Smooth muscle cell (in vitro differentiated cells): ENCODE measurements around the gene DMRTC2. TPM values are rescaled to one million over a fixed set of nuclear protein-coding genes. Genes with fewer than 3 reads are reported as not detected.

Experiments
- DNase-seq: peaks from one replicate; lab custom pipeline; 2025; ENCODE audit not compliant: unreplicated experiment; lab: John Stamatoyannopoulos, UW
- H2AFZ ChIP-seq: fragments of 200-600 bp; sonication (generic); 2 replicates; pipeline ENCODE4 v1.6.0; 2016; ENCODE audit warnings: antibody characterized with exemption, low read depth, mild to moderate bottlenecking
- H3F3A ChIP-seq: fragments of 200-600 bp; sonication (generic); 2 replicates; pipeline ENCODE4 v1.6.0; 2017; ENCODE audit warnings: antibody characterized with exemption, low read depth
- H3K27ac ChIP-seq: fragments of 200-600 bp; sonication (generic); 2 replicates; pipeline ENCODE4 v1.5.1; 2016; ENCODE audit warnings: low read depth, mild to moderate bottlenecking
- H3K27me3 ChIP-seq: fragments of 200-600 bp; sonication (generic); 2 replicates; pipeline ENCODE4 v1.6.1; 2016; ENCODE audit warnings: low read depth, mild to moderate bottlenecking
- H3K36me3 ChIP-seq: fragments of 200-600 bp; sonication (generic); 2 replicates; pipeline ENCODE4 v1.5.1; 2016; ENCODE audit warnings: low read depth
- H3K4me1 ChIP-seq: fragments of 200-600 bp; sonication (generic); 2 replicates; pipeline ENCODE4 v1.5.1; 2016; ENCODE audit warnings: low read depth
- H3K4me2 ChIP-seq: fragments of 200-600 bp; sonication (generic); 2 replicates; pipeline ENCODE4 v1.6.0; 2016; ENCODE audit warnings: mild to moderate bottlenecking
- H3K4me3 ChIP-seq: fragments of 200-600 bp; sonication (generic); 2 replicates; pipeline ENCODE4 v1.5.1; 2016; ENCODE audit warnings: mild to moderate bottlenecking
- H3K79me2 ChIP-seq: fragments of 200-600 bp; sonication (generic); 2 replicates; pipeline ENCODE4 v1.6.0; 2016; ENCODE audit warnings: low read depth, mild to moderate bottlenecking
- H3K9ac ChIP-seq: fragments of 200-600 bp; sonication (generic); 2 replicates; pipeline ENCODE4 v1.6.0; 2016; ENCODE audit warnings: low read depth
- H3K9me3 ChIP-seq: fragments of 200-600 bp; sonication (generic); replicated peaks from 2 replicates; pipeline ENCODE4 v1.5.1; 2016; ENCODE audit warnings: low read depth
- H4K20me1 ChIP-seq: fragments of 200-600 bp; sonication (generic); 2 replicates; pipeline ENCODE4 v1.6.0; 2016; ENCODE audit warnings: low read depth
- WGBS: methylation state at CpG from one replicate; pipeline ENCODE4 v1.1.7; 2016; ENCODE audit warnings: low lambda C conversion rate; 5-methylcytosine and 5-hydroxymethylcytosine counted together
- polyA plus RNA-seq: library from polyadenylated mRNA; unstranded; fragments of >200 nt; fragmentation: Nextera tagmentation; extraction: Ambion mirVana; gene quantifications from 2 replicates; pipeline ENCODE4 v1.2.1, GENCODE V29; 2016
- total RNA-seq: library from RNA; depleted of rRNA; stranded (reverse); fragments of >200 nt; gene quantifications from 2 replicates; pipeline ENCODE4 v1.2.3, GENCODE V29; 2014
- TF ChIP-seq, protein P1 (sequence below): fragments of 200-600 bp; sonication (generic); IDR thresholded peaks from 2 replicates; pipeline ENCODE4 v1.5.1; 2017; ENCODE audit warnings: borderline replicate concordance, mild to moderate bottlenecking, antibody characterized with exemption; ENCODE audit not compliant: insufficient read depth, poor library complexity, severe bottlenecking

DMRTC2 gene
- total and polyA plus RNA-seq, 2 experiments from 2014 or later: not detected

DNA sequence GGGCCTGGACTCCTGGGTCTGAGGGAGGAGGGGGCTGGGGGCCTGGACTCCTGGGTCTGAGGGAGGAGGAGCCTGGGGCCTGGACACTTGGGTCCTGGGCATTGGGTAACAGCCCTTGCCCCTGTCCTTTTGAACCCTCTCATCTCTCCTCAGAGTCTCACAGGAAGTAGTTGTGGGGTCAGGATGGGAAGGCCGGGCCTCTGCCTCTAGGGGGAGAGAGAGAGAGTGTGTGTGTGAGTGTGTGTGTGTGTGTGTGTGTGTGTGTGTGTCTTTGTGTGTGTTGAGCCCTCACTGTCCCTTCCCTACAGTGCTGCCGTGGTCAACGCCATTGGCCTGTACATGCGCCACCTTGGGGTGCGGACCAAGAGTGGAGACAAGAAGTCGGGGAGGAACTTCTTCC is 49.1 kb downstream of the DMRTC2 start:
- H3K79me2 ChIP-seq: no peaks in the 10 kb centered on the region
- TF ChIP-seq, protein P1, sequence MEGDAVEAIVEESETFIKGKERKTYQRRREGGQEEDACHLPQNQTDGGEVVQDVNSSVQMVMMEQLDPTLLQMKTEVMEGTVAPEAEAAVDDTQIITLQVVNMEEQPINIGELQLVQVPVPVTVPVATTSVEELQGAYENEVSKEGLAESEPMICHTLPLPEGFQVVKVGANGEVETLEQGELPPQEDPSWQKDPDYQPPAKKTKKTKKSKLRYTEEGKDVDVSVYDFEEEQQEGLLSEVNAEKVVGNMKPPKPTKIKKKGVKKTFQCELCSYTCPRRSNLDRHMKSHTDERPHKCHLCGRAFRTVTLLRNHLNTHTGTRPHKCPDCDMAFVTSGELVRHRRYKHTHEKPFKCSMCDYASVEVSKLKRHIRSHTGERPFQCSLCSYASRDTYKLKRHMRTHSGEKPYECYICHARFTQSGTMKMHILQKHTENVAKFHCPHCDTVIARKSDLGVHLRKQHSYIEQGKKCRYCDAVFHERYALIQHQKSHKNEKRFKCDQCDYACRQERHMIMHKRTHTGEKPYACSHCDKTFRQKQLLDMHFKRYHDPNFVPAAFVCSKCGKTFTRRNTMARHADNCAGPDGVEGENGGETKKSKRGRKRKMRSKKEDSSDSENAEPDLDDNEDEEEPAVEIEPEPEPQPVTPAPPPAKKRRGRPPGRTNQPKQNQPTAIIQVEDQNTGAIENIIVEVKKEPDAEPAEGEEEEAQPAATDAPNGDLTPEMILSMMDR: no peak
- H3K9me3 ChIP-seq: no peaks in the 10 kb centered on the region
- 92% methylated on average over 6 of the region's 6 CpGs for WGBS
- peaks cover 39% of the 10 kb centered on the region for H4K20me1 ChIP-seq
- no peaks in the 10 kb centered on the region for H3K27me3 ChIP-seq
- H3K4me3 ChIP-seq: no peak overlapping the region
- no peak overlapping the region for H2AFZ ChIP-seq
- H3K4me2 ChIP-seq: no peak overlapping the region
- no peaks in the 10 kb centered on the region for H3F3A ChIP-seq
- H3K36me3 ChIP-seq: no peaks in the 10 kb centered on the region
- no peak overlapping the region for H3K9ac ChIP-seq
- H3K27ac ChIP-seq: no peak overlapping the region
- no peaks in the 10 kb centered on the region for H3K4me1 ChIP-seq
- no peak for DNase-seq

DNA sequence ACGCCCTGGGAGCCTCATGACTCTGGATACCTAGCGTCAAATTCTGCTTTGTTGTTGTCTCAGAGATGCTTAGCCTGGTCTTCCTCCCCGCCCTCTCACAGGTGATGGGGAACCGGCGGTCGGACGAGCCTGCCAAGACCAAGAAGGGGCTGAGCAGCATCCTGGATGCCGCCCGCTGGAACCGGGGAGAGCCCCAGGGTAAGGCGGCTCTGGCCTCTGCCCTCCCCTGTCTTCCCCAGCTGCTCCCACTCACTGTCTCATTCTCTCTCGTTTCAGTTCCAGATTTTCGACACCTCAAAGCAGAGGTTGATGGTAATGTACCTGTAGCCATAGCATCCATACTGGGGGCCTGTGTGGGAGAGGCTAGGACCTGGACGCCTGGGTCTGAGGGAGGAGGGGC is 49.5 kb downstream of the DMRTC2 start:
- Histone ChIP-seq H3K4me1 (no peaks in the 10 kb centered on the region), H3K36me3 (no peaks in the 10 kb centered on the region), H4K20me1 (peaks cover 35% of the 10 kb centered on the region), H3K4me2 (no peak overlapping the region), H3K9me3 (no peaks in the 10 kb centered on the region), H2AFZ (no peak overlapping the region), H3K4me3 (no peak overlapping the region), H3K27ac (no peak overlapping the region), H3F3A (no peaks in the 10 kb centered on the region), H3K27me3 (no peaks in the 10 kb centered on the region), H3K9ac (no peak overlapping the region), H3K79me2 (no peaks in the 10 kb centered on the region)
- TF ChIP-seq, protein P1: no peak
- DNase-seq: no peak
- 97% methylated on average over 14 of the region's 14 CpGs for WGBS

DNA sequence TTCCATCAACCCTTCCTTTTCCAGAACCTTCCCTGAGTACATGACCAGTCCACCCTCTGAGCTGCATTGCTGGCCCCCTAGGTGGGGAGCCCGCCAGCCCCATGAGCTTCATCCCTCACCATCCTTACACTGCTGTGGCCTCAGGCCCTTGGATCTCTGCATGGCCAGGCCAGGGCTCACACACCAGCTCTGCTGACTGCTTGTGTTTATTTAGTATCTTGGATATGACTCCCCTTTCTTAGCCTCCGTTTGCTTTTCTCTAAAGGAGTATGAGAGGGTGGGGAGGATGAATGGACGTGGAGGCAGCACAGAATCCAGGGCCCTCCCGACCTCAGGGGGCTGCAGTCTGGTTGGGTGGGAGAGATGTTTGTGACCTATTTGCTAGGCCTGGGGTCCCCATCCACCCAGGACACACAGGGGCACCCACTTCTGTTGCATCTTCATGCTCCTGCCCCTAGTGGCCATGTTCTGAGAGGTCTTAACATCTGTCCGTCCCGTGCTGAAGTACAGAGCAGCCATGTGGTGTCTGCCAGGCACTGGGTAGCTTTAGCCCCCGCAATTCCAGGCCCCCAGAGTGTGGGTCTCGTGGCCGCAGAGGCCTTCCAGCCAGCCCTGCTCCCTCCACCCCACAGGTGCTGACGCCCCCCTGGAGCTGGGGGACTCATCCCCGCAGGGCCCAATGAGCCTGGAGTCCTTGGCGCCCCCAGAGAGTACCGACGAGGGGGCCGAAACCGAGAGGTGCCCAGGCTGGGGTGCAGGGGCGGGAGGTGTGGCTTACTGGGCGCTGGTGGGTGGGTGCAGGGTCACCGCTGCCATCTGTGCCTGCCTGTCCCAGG is 51.1 kb downstream of the DMRTC2 start:
- TF ChIP-seq, protein P1: no peak
- no peak for DNase-seq
- Histone ChIP-seq H3K27ac (no peak overlapping the region), H3K4me3 (no peak overlapping the region), H3K36me3 (no peaks in the 10 kb centered on the region), H3K79me2 (no peaks in the 10 kb centered on the region), H3K9ac (no peak overlapping the region), H2AFZ (no peak overlapping the region), H3K4me1 (no peaks in the 10 kb centered on the region), H3K27me3 (no peaks in the 10 kb centered on the region), H3F3A (no peaks in the 10 kb centered on the region), H3K4me2 (no peak overlapping the region), H4K20me1 (peaks cover 20% of the 10 kb centered on the region), H3K9me3 (no peaks in the 10 kb centered on the region)
- 91% methylated on average over 18 of the region's 19 CpGs for WGBS

DNA sequence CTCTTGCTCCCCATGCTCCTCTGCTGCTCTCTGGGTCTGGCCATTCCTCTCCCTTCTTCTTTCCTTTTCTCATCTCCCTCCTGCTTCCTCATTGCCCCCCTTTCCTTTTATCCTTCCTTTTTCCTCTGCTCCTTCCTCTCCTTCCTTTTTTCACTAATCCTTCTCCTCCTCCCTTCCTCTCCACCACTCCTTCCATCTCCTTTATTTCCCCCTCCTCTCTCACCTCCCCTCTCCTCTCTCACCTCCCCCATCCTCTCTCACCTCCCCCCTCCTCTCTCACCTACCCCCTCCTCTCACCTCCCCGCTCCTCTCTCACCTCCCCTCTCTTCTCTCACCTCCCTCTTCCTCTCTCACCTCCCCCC is 51.7 kb downstream of the DMRTC2 start:
- H3K79me2 ChIP-seq: no peaks in the 10 kb centered on the region
- TF ChIP-seq, protein P1: no peak
- no peak overlapping the region for H3K4me2 ChIP-seq
- no CpG with 5 or more reads among the region's 1 CpG for WGBS
- DNase-seq: no peak
- H3K4me3 ChIP-seq: no peak overlapping the region
- peaks cover 14% of the 10 kb centered on the region for H4K20me1 ChIP-seq
- no peaks in the 10 kb centered on the region for H3F3A ChIP-seq
- H3K4me1 ChIP-seq: no peaks in the 10 kb centered on the region
- H3K27me3 ChIP-seq: no peaks in the 10 kb centered on the region
- no peak overlapping the region for H3K9ac ChIP-seq
- H3K27ac ChIP-seq: no peak overlapping the region
- H3K36me3 ChIP-seq: no peaks in the 10 kb centered on the region
- no peak overlapping the region for H2AFZ ChIP-seq
- H3K9me3 ChIP-seq: no peaks in the 10 kb centered on the region
